GM23338 (cell line): Measurements from ENCODE around the gene KCNK4. TPM values are rescaled to one million over a fixed set of nuclear protein-coding genes. Genes with fewer than 3 reads are reported as not detected.

Experiments
- ATAC-seq: fragments of 200-7000 bp; cut with Tn5 transposase; 3 replicates; pipeline ENCODE4 v1.9.1; 2020
- DNase-seq: peaks from one replicate; pipeline ENCODE4 v3.0.0-alpha.2; 2015; ENCODE audit warnings: low spot score
- H2AFZ ChIP-seq: fragments of 200-600 bp; sonication (generic); 2 replicates; pipeline ENCODE4 v1.8.0; 2016; ENCODE audit warnings: antibody characterized with exemption, mild to moderate bottlenecking, moderate library complexity
- H3F3A ChIP-seq: fragments of 200-600 bp; sonication (generic); replicated peaks from 2 replicates; pipeline ENCODE4 v1.8.0; 2017; ENCODE audit warnings: antibody characterized with exemption, mixed run types, low read depth
- H3K27ac ChIP-seq: fragments of 200-600 bp; sonication (generic); 2 replicates; pipeline ENCODE4 v1.6.1; 2016; ENCODE audit warnings: low read depth
- H3K27me3 ChIP-seq: fragments of 200-600 bp; sonication (generic); 2 replicates; pipeline ENCODE4 v1.8.0; 2016; ENCODE audit warnings: mild to moderate bottlenecking, mixed run types, moderate library complexity; ENCODE audit not compliant: insufficient read depth
- H3K36me3 ChIP-seq: fragments of 200-600 bp; sonication (generic); 2 replicates; pipeline ENCODE4 v1.8.0; 2016; ENCODE audit warnings: mild to moderate bottlenecking; ENCODE audit not compliant: insufficient read depth
- H3K4me1 ChIP-seq: fragments of 200-600 bp; sonication (generic); 2 replicates; pipeline ENCODE4 v1.8.0; 2016; ENCODE audit warnings: mild to moderate bottlenecking, moderate library complexity; ENCODE audit not compliant: insufficient read depth
- H3K4me2 ChIP-seq: fragments of 200-600 bp; sonication (generic); 2 replicates; pipeline ENCODE4 v1.7.1; 2017; ENCODE audit warnings: mixed run types
- H3K4me3 ChIP-seq: fragments of 200-600 bp; sonication (generic); 2 replicates; pipeline ENCODE4 v1.6.1; 2016; ENCODE audit warnings: mixed run types
- H3K79me2 ChIP-seq: fragments of 200-600 bp; sonication (generic); replicated peaks from 2 replicates; pipeline ENCODE4 v1.8.0; 2017; ENCODE audit warnings: mild to moderate bottlenecking; ENCODE audit not compliant: insufficient read depth
- H3K9me2 ChIP-seq: fragments of 200-600 bp; sonication (generic); 2 replicates; pipeline ENCODE4 v1.8.0; 2017; ENCODE audit not compliant: insufficient read depth
- H4K20me1 ChIP-seq: fragments of 200-600 bp; sonication (generic); replicated peaks from 2 replicates; pipeline ENCODE4 v1.8.0; 2017; ENCODE audit warnings: mild to moderate bottlenecking; ENCODE audit not compliant: insufficient read depth
- H3K27ac Mint-ChIP-seq: 2 replicates; pipeline ENCODE4 v1.8.0; 2020; ENCODE audit warnings: inconsistent platforms, mild to moderate bottlenecking, moderate library complexity, mixed read lengths
- H3K27me3 Mint-ChIP-seq: 3 replicates; pipeline ENCODE4 v1.8.0; 2022; ENCODE audit warnings: low read depth, mild to moderate bottlenecking, moderate library complexity, mixed read lengths, inconsistent platforms; ENCODE audit not compliant: insufficient read depth, poor library complexity
- H3K36me3 Mint-ChIP-seq: 3 replicates; pipeline ENCODE4 v1.8.0; 2021; ENCODE audit warnings: low read depth, mild to moderate bottlenecking, inconsistent platforms, moderate library complexity, mixed read lengths
- H3K4me1 Mint-ChIP-seq: 3 replicates; pipeline ENCODE4 v1.8.0; 2020; ENCODE audit warnings: mild to moderate bottlenecking, inconsistent platforms, mixed read lengths
- H3K4me3 Mint-ChIP-seq: 3 replicates; pipeline ENCODE4 v1.8.0; 2021; ENCODE audit warnings: moderate library complexity, mild to moderate bottlenecking, inconsistent platforms, mixed read lengths
- H3K9me3 Mint-ChIP-seq: 3 replicates; pipeline ENCODE4 v1.8.0; 2020; ENCODE audit warnings: moderate library complexity, mild to moderate bottlenecking, inconsistent platforms, mixed read lengths
- CREB1 ChIP-seq: fragments of 250-450 bp; sonication (Bioruptor Pico); IDR thresholded peaks from 2 replicates; pipeline ENCODE4 v1.5.0; 2020; ENCODE audit warnings: low read depth, mild to moderate bottlenecking, moderate library complexity
- EZH2 ChIP-seq: fragments of 200-600 bp; sonication (generic); IDR thresholded peaks from one replicate; pipeline ENCODE4 v1.8.0; 2017; ENCODE audit warnings: antibody characterized with exemption, mild to moderate bottlenecking, low read depth; ENCODE audit not compliant: unreplicated experiment
- EZH2phosphoT487 ChIP-seq: fragments of 200-600 bp; sonication (generic); IDR thresholded peaks from one replicate; pipeline ENCODE4 v1.8.1; 2018; ENCODE audit warnings: antibody characterized with exemption; ENCODE audit not compliant: unreplicated experiment
- JUNB ChIP-seq: IDR thresholded peaks from one replicate; pipeline ENCODE4 v1.6.1; 2016; ENCODE audit warnings: antibody characterized with exemption; ENCODE audit not compliant: unreplicated experiment
- NANOG ChIP-seq: IDR thresholded peaks from 2 replicates; pipeline ENCODE4 v1.6.1; 2016; ENCODE audit warnings: antibody characterized with exemption, borderline replicate concordance
- POLR2AphosphoS5 ChIP-seq: IDR thresholded peaks from 2 replicates; pipeline ENCODE4 v1.6.1; 2016; ENCODE audit warnings: antibody characterized with exemption, low read depth
- STAT1 ChIP-seq: IDR thresholded peaks from one replicate; pipeline ENCODE4 v1.6.1; 2016; ENCODE audit warnings: antibody characterized with exemption; ENCODE audit not compliant: unreplicated experiment
- ZNF114 ChIP-seq: fragments of 250-450 bp; sonication (Bioruptor Pico); IDR thresholded peaks from 2 replicates; pipeline ENCODE4 v1.5.0; 2020; ENCODE audit warnings: mild to moderate bottlenecking, moderate library complexity
- ZNF331 ChIP-seq: fragments of 250-450 bp; sonication (Bioruptor Pico); IDR thresholded peaks from 2 replicates; pipeline ENCODE4 v1.5.0; 2020; ENCODE audit warnings: low read depth, mild to moderate bottlenecking, moderate library complexity
- polyA plus RNA-seq: library from polyadenylated mRNA; unstranded; fragments of >200 nt; fragmentation: Nextera tagmentation; extraction: Ambion mirVana; gene quantifications from 2 replicates; pipeline ENCODE4 v1.2.1, GENCODE V29; 2016
- total RNA-seq: library from RNA; depleted of rRNA; stranded (reverse); fragments of >200 nt; shearing (Covaris generic); gene quantifications from 2 replicates; pipeline ENCODE4 v1.2.3, GENCODE V29; 2014
- TF ChIP-seq, protein P1 (sequence below): IDR thresholded peaks from one replicate; pipeline ENCODE4 v1.6.1; 2018; ENCODE audit warnings: antibody characterized with exemption; ENCODE audit not compliant: unreplicated experiment
- TF ChIP-seq, protein P2 (sequence below): IDR thresholded peaks from 2 replicates; pipeline ENCODE4 v1.6.1; 2016; ENCODE audit warnings: antibody characterized with exemption
- TF ChIP-seq, protein P3 (sequence below): fragments of 250-450 bp; sonication (Bioruptor Pico); IDR thresholded peaks from 2 replicates; pipeline ENCODE4 v1.5.0; 2020; ENCODE audit warnings: mild to moderate bottlenecking, moderate library complexity

Gene KCNK4
- total and polyA plus RNA-seq, 2 experiments from 2014 or later, result 1.0 TPM; not detected in 1

DNA sequence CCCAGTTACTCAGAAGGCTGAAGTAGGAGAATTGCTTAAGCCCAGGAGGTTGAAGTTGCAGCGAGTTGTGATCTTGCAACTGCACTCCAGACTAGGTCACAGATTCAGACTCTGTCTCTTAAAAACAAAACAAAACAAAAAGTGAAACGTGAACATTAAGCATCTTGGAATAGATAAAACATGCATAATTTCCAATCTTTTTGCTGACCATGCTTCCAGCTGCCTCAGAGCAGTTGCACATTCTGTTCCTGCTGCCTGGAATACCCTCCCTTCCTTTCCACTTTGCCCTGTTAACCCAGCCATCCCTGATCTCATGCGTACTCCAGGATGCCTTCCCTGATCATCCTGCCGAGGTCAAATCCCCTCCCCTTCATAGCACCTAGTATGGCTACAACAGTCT, 48.2 kb downstream of the KCNK4 start (continued):
- TF ChIP-seq, protein P1, sequence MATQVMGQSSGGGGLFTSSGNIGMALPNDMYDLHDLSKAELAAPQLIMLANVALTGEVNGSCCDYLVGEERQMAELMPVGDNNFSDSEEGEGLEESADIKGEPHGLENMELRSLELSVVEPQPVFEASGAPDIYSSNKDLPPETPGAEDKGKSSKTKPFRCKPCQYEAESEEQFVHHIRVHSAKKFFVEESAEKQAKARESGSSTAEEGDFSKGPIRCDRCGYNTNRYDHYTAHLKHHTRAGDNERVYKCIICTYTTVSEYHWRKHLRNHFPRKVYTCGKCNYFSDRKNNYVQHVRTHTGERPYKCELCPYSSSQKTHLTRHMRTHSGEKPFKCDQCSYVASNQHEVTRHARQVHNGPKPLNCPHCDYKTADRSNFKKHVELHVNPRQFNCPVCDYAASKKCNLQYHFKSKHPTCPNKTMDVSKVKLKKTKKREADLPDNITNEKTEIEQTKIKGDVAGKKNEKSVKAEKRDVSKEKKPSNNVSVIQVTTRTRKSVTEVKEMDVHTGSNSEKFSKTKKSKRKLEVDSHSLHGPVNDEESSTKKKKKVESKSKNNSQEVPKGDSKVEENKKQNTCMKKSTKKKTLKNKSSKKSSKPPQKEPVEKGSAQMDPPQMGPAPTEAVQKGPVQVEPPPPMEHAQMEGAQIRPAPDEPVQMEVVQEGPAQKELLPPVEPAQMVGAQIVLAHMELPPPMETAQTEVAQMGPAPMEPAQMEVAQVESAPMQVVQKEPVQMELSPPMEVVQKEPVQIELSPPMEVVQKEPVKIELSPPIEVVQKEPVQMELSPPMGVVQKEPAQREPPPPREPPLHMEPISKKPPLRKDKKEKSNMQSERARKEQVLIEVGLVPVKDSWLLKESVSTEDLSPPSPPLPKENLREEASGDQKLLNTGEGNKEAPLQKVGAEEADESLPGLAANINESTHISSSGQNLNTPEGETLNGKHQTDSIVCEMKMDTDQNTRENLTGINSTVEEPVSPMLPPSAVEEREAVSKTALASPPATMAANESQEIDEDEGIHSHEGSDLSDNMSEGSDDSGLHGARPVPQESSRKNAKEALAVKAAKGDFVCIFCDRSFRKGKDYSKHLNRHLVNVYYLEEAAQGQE, result no peak
- TF ChIP-seq NANOG, result no peak
- TF ChIP-seq JUNB, result no peak
- TF ChIP-seq, protein P2, sequence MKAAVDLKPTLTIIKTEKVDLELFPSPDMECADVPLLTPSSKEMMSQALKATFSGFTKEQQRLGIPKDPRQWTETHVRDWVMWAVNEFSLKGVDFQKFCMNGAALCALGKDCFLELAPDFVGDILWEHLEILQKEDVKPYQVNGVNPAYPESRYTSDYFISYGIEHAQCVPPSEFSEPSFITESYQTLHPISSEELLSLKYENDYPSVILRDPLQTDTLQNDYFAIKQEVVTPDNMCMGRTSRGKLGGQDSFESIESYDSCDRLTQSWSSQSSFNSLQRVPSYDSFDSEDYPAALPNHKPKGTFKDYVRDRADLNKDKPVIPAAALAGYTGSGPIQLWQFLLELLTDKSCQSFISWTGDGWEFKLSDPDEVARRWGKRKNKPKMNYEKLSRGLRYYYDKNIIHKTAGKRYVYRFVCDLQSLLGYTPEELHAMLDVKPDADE, result no peak
- no peak for TF ChIP-seq STAT1
- TF ChIP-seq CREB1 (CRISPR knock-in tag), result no peak
- no peak for TF ChIP-seq ZNF114 (CRISPR knock-in tag)
- TF ChIP-seq ZNF331 (CRISPR knock-in tag), result no peak
- TF ChIP-seq EZH2, result no peak
- no peak for TF ChIP-seq POLR2AphosphoS5

DNA sequence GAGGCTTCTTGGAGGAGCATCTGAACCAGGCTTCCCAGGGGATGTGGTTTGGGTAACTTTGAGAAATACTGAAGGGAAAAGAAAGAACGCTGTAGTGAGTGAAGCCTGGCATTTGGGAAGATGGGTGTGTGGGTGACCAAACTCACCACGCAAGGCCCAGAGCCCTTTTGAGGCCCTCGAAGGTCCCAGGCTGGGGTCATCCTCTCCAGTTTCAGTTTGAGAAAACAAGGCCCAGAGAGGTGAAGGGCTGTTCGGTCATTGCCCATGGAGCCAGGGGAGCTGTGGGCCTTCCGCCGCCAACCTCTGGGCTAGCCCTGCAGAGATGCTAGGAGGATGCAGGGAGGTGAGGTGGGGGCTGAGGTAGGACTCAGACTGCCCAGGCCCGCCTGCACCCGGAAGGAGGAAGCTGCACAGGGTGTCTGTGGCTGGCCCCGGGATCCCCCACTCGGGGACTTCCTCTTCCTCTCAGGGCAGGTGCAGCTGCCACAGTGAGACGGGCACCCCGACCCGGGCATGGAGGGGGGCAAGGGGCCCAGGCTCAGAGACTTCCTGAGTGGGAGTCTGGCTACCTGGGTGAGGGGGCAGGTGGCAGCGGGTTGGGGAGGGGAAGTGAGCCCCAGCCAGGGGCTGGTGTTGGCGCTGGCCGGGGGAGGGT, 48.8 kb downstream of the KCNK4 start, which contains the start of gene CCDC88B:
CCDC88B (plus strand) TSS at position 451 of the 655 bp plus-strand sequence; CDS start at position 514, 63 bp downstream.
- Mint-ChIP-seq H3K4me3 (peak within 1 kb of the TSS; percentile 73), H3K27me3 (peaks cover 25% of the 10 kb centered on the region), H3K27ac (no peak within 1 kb of the TSS), H3K4me1 (peaks cover 12% of the 10 kb centered on the region), H3K36me3 (no peaks in the 10 kb centered on the region), H3K9me3 (no peaks in the 10 kb centered on the region)
- H3K27ac ChIP-seq, result no peak within 1 kb of the TSS
- 0 out of 2 replicates have a peak, but pooled peaks cover 5% of the 10 kb centered on the region for H3F3A ChIP-seq
- H3K4me1 ChIP-seq, result peaks cover 11% of the 10 kb centered on the region; the same call in 1 of the 2 replicates
- H3K27me3 ChIP-seq, result no peaks in the 10 kb centered on the region
- peak within 1 kb of the TSS; percentile 93 for H3K4me2 ChIP-seq
- H3K9me2 ChIP-seq, result no peaks in the 10 kb centered on the region
- no peaks in the 10 kb centered on the region for H4K20me1 ChIP-seq
- peak within 1 kb of the TSS; percentile 74 for H3K4me3 ChIP-seq
- no peaks in the 10 kb centered on the region for H3K36me3 ChIP-seq
- H3K79me2 ChIP-seq, result no peaks in the 10 kb centered on the region
- peak within 1 kb of the TSS; percentile 97 for H2AFZ ChIP-seq
- DNase-seq (no peak), ATAC-seq (no peak)
- TF ChIP-seq ZNF331 (CRISPR knock-in tag) (no peak), ZNF114 (CRISPR knock-in tag) (no peak), EZH2phosphoT487 (no peak)
- TF ChIP-seq, protein P3, sequence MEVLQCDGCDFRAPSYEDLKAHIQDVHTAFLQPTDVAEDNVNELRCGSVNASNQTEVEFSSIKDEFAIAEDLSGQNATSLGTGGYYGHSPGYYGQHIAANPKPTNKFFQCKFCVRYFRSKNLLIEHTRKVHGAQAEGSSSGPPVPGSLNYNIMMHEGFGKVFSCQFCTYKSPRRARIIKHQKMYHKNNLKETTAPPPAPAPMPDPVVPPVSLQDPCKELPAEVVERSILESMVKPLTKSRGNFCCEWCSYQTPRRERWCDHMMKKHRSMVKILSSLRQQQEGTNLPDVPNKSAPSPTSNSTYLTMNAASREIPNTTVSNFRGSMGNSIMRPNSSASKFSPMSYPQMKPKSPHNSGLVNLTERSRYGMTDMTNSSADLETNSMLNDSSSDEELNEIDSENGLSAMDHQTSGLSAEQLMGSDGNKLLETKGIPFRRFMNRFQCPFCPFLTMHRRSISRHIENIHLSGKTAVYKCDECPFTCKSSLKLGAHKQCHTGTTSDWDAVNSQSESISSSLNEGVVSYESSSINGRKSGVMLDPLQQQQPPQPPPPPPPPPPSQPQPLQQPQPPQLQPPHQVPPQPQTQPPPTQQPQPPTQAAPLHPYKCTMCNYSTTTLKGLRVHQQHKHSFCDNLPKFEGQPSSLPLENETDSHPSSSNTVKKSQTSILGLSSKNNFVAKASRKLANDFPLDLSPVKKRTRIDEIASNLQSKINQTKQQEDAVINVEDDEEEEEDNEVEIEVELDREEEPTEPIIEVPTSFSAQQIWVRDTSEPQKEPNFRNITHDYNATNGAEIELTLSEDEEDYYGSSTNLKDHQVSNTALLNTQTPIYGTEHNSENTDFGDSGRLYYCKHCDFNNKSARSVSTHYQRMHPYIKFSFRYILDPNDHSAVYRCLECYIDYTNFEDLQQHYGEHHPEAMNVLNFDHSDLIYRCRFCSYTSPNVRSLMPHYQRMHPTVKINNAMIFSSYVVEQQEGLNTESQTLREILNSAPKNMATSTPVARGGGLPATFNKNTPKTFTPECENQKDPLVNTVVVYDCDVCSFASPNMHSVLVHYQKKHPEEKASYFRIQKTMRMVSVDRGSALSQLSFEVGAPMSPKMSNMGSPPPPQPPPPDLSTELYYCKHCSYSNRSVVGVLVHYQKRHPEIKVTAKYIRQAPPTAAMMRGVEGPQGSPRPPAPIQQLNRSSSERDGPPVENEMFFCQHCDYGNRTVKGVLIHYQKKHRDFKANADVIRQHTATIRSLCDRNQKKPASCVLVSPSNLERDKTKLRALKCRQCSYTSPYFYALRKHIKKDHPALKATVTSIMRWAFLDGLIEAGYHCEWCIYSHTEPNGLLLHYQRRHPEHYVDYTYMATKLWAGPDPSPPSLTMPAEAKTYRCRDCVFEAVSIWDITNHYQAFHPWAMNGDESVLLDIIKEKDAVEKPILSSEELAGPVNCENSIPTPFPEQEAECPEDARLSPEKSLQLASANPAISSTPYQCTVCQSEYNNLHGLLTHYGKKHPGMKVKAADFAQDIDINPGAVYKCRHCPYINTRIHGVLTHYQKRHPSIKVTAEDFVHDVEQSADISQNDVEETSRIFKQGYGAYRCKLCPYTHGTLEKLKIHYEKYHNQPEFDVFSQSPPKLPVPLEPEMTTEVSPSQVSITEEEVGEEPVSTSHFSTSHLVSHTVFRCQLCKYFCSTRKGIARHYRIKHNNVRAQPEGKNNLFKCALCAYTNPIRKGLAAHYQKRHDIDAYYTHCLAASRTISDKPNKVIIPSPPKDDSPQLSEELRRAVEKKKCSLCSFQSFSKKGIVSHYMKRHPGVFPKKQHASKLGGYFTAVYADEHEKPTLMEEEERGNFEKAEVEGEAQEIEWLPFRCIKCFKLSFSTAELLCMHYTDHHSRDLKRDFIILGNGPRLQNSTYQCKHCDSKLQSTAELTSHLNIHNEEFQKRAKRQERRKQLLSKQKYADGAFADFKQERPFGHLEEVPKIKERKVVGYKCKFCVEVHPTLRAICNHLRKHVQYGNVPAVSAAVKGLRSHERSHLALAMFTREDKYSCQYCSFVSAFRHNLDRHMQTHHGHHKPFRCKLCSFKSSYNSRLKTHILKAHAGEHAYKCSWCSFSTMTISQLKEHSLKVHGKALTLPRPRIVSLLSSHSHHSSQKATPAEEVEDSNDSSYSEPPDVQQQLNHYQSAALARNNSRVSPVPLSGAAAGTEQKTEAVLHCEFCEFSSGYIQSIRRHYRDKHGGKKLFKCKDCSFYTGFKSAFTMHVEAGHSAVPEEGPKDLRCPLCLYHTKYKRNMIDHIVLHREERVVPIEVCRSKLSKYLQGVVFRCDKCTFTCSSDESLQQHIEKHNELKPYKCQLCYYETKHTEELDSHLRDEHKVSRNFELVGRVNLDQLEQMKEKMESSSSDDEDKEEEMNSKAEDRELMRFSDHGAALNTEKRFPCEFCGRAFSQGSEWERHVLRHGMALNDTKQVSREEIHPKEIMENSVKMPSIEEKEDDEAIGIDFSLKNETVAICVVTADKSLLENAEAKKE (CRISPR knock-in tag), result no peak
